ENCODE measurements around the gene HOXC12.

HOXC12 gene

GRCh38 chr12:53956914-53957536 lies 2.3 kb downstream of the HOXC12 start:
- no peak for DNase-seq

- no peak for DNase-seq
Observed at GRCh38 chr12:53958128-53958527, 3.4 kb downstream of the HOXC12 start.

DNA sequence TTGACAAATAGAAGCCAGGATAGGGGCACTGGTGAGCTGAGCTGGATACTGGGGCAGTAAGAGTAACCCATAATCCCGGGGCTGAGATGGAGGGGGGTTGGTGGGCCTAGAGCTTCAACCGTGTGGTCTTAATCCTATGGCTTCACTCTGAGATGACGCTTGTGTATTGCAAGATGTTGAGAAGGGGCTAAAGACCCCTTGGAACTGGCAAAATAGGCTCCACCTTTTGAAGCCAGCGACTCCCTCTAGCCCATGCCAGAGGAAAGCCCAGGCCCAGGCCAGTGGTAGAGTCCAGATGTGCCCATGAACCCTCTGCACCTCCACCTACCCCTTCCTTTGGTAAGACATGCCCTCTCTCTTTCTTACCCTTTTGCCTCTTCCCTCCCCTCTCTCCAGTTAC lies 4.6 kb downstream of the HOXC12 start:
- no peak for DNase-seq

GRCh38 chr12:53960187-53961024 lies 5.7 kb downstream of the HOXC12 start:
- no peak for DNase-seq

DNA sequence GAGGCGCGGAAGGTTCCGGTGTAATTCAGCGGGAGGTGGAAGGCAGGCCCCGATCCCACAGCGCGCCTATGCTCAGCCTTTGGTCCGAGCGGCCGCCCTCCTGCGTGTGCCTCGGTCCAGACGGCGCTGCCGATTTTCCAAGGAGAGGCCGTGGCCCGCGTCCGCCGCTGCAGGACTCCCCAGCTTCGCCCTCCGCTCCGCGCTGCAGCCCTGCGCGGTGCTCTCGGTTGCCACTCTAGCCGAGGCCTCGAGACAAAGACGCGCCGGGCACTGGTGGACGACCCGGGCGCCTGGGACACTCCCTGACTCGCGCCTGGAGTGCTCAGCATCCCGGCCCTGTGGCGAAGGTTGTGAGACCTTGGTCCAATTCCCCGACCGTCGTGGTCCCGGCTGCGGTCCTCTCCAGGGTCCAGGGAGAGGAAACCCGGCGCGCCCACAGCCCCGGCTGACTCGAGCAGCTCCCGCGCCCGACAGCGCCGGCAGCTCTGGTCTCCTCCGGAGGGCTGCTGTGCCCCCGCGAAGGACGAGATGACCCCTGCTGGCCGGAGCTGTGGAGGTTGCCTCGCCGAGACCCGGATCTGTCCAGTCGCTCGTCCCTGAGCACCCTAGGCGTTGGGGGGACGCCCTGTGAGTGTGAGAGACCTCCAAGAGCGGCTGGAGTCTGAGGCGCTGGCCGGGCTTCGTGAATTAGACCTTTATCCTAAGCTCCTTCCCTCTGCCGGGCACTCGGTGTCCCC lies 6.5 kb downstream of the HOXC12 start:
- no peak for DNase-seq

DNA sequence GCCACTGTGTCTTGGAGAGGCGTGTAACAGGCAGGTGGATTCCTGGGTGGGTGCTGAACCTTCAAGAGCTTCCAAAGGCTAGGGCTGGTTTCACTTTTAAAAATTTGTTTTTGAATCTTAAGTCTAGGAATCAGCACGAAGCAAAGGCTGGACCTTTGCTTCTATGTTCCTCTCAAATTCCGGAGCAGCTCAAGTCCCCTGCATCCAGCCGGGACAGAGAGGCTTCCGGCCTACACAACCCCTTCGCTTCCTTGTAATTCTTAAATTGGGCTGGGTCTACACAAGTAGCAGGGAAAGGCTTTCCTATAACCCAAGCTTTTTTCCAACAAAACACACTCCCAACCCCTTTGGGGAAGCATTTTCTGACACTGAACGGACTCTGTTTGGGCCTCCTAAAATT lies 8.3 kb downstream of the HOXC12 start:
- no peak for DNase-seq

DNA sequence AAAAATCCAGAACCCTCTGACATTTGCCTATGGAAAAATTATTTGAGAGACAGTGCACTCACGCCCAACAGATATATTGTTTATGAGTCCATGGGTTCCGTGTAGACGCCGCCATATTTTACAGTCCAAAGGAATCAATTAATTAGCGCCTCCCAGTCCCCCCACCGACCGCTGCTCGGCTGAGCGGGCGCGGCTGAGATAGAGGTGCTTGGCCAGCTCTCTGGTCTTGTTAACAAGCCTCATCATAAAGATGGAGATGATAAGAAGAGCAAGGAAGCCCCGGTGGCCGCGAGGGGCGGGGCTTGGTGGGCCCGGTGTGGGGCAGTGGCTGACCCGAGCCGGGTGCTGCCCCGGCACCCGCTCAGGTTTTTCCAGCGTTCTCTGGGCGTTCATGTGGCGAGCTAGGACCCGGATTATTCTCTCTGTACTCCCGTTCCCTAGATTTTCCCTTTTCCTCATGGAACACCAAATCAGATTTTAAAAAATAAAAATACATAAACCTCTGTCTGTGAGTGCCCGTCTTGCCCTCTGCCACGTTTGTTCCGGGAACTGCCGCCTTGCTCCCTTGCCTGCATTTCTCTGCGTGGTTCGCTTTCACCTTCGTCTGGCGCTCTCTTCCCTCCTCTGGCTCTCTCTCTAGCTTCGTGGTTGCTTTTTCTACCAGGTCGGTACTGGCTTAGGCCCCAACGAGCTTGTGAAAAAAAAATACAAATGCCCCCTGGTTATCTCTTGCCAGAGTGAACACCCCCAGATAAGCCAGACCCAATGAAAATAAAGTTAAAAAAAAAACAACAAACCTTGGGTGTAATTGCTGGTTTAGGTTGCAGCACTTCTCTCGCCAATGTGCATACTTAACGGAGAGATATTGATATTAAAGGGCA lies 9.0 kb downstream of the HOXC12 start:
- no peak for DNase-seq

DNA sequence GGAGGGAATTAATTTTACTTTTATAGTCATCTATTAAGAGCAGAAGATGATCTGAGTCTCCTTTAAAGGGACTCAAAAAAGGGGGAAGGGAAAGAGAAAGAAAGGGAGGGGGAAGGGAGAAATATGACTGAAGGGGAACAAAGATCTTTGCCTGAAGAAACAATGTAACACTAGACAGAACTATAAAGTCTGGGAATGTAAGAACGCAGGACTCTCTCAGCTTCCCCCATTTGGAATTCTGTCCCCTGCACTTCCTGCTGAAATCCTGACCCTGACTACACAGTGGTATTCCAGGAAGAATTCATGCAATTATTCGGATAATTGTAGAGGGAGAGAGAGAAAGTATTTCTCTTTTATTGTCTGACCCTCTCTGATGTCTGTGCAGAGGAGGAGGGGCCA lies 9.6 kb downstream of the HOXC12 start:
- DNase-seq: no peak

- DNase-seq: no peak
Observed at GRCh38 chr12:53965281-53966084, 10.8 kb downstream of the HOXC12 start.

GRCh38 chr12:53966085-53966384 lies 11.3 kb downstream of the HOXC12 start:
- no peak for DNase-seq

DNA sequence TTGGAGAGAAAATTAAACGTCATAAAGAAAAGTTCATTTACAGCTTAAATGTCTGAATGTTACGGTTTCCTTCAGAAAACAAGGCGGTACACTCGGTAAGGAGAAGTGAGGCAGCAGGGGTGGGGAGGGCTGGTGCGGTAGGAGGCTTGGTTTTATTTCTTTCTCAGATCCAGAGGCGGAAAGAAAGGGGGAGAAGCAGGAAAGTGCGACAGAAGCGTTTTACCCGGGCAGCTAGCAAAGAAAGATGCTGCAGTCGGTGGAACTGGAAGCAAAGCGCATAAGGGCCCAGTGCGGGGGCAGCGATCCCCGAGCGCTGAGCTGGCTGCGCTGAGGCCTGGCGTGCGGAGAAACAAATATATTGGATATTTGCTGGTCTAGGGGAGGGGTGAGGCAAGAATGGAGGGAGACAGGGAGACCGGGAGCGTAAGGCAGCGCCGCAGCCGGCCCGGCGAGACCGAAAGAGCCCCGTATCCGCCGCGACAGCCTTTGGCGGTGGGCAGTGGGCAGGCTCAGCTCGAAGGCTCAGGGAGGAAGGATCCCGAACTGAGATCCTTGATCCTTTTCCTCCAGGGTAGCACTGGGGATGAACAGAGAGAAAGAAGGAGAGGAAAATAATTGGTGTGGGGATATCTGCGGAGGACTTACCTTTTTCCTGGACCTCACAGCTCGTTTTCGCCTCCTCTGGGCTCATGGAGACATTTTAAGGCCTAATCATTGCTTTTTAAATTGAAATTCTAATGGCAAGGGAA lies 11.9 kb downstream of the HOXC12 start:
- DNase-seq: no peak

- DNase-seq: no peak
Observed at GRCh38 chr12:53967421-53967925, 12.8 kb downstream of the HOXC12 start.

DNA sequence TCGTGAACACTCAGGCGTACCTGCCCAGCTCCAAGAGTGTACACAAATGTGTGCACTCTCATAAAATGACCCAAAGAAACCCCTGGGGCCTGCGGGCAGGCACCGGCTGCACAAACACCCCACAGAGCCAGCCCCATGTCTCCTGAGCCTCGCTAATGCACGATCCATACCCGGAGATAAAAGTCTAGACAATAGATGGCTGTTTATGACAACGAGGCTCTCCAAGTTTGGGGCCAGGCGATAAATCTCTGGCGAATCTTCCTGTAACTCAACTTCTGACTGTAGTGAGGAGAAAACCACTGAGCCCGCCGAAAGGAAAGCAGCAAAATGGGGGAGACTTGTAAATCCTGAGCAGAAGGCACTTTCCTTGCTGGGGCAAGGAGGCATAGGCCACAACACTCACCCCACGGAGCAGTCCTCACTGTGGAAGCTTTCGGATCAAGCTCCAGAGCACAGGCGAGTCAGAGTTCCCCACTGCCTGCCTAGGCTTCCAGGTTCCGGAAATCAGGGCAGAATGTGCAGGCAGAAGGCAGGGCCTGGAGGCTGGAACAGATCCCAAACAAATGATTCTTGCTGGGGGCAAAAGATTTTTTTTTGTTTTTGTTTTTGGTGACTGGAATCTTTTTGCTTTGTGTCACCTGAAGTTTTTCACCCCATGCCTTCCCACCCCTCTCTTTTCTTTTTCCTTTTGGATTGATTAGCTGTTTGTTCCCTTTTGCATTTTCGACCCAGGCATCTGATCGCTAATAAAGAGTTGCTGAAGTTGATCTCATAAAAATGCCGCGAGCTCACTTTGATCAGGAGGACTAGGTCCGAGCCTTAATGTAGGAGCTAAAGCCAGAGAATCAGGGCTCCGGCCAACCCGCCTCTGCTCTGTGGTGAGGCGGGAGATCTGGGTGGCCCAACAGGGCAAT lies 13.8 kb downstream of the HOXC12 start:
- DNase-seq: no peak

- DNase-seq: no peak
Observed at GRCh38 chr12:53969588-53970259, 15.0 kb downstream of the HOXC12 start.

DNA sequence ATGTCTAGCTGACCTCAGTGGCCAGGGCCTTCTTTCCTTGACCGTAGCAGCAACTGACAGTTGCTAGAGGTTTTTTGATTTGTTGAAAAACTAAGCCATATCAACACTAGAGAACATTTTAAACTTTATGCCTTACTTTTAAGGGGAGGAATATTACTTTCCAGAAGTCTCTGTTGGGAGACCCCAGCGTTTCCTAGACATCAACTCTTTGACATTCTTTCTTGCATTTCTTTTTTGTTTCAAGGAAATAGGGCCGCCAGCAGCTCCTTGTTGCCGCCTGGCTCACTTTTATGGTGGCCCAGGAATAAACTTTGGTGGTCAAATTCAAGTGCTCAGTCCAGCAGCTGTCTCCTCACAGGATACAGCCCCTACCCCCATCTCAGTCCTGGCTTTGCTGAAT lies 15.7 kb downstream of the HOXC12 start:
- no peak for DNase-seq

DNA sequence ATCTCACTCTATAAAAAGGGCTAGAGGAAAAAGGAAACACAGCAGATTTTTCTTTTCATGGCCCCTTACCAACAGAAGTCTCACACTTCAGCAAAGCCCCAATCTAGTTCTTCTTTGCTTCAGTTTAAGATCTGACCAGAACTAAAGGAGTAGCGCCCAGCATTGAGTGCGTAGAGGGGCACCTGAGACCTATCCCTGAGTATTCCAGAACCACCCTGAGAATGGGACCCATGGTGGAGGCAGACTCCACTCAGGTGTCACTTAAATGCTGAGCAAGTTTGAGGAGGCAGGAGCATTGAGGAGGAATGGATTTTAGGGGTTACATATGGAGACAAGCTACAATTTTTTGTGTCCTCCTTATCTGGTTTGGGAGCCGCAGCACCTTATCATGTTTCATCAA lies 16.4 kb downstream of the HOXC12 start:
- DNase-seq: no peak

GRCh38 chr12:53971686-53972085 lies 17.0 kb downstream of the HOXC12 start:
- DNase-seq: no peak

DNA sequence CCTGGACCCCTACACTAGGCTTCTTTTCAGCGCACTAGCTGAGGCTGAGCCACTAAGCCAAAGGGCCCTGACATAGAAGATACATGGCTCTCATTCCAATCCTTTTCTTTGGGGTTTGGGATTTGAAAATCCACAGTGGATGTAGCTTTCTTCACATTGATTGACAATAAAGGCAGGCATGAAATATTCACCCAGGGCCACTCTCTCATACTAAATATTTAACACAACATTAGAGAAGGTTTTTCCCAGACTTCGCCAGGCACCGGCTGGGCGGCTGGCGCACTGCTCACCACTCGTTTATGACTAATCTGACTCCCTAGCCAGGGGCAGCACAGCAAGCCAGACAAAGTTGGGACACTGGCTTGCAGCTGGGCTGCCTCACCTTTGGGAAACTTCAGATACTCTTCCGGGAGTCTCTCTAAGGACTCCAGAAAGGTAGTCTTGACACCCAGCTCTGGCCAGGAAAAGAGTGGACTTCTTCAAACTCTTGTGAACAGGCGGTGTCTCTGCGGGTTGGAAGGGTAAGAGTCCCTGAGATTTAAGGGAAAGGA lies 17.5 kb downstream of the HOXC12 start:
- DNase-seq: no peak

DNA sequence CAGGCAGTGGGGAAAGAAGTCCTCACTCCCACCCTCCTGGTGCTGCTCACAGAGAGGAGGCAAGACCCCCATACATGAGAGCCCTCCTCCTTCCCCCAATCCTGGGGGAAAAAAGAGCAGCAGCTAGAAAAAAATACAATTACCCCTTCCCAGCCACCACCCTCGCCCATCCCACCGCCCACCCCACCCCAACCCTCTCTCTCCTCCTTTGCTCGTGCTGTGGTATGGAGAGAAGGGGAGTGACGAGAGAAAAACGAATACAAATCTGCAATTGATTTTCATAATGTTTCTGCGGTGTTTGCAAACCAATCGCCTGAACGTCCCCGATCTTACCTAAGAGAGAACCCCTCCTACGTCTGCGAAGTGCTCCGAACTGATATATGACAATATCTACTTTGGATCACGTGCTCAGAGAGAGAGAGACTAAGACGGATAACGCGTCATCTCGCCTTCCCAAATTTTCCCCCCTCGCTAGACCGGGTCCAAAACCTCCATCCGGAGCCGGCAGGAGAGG lies 18.1 kb downstream of the HOXC12 start, which contains the start of gene HOXC11:
Gene HOXC11, plus strand, starts transcription at position 405 of the 514 bp plus-strand sequence. CDS start 116 bp downstream, outside the sequence.
- no peak for DNase-seq

All from activated naive CD4-positive, alpha-beta T cell (primary cell).